ENCODE data around the gene EEF1AKMT1.

The EEF1AKMT1 gene

GRCh38 chr13:20773194-20774080 is at the start of gene EEF1AKMT1:
TSS of gene EEF1AKMT1 (minus strand) at chr13:20773961. CDS start at chr13:20757598, 16,363 bp downstream.
- peak within 1 kb of the TSS; percentile 88 for H3K4me2 ChIP-seq (ENCODE audit: low read length)
- H3K4me3 ChIP-seq (ENCODE audit: low read length): peak within 1 kb of the TSS; percentile 87
- no peaks in the 10 kb centered on the region for H4K20me1 ChIP-seq (ENCODE audit: control insufficient read depth, insufficient read depth, low read depth, low read length)
- H3K27me3 ChIP-seq (ENCODE audit: control insufficient read depth, low read length): no peaks in the 10 kb centered on the region
- H3K4me1 ChIP-seq (ENCODE audit: control insufficient read depth, low read length): peaks cover 26% of the 10 kb centered on the region
- peaks cover 22% of the 10 kb centered on the region for H3F3A ChIP-seq (ENCODE audit: control insufficient read depth, insufficient read depth)
- peaks cover 8% of the 10 kb centered on the region; the same call in 1 of the 2 replicates for H3K9me3 ChIP-seq (ENCODE audit: control insufficient read depth, insufficient read depth, low read length)
- TF ChIP-seq CTCF (IDR thresholded peaks at IDR 0.05; ENCODE audit: low read depth, low read length, poor library complexity, severe bottlenecking) (no peak), EZH2phosphoT487 (IDR thresholded peaks at IDR 0.05; ENCODE audit: borderline replicate concordance, low read length) (no peak)
- H3K9me2 ChIP-seq (replicated peaks; ENCODE audit: control insufficient read depth, low read length): no peaks in the 10 kb centered on the region
- peaks cover 45% of the 10 kb centered on the region for H3K36me3 ChIP-seq (ENCODE audit: control insufficient read depth, low read length)
- peak within 1 kb of the TSS; percentile 88 for H3K27ac ChIP-seq (ENCODE audit: low read depth, low read length)
- H3K79me2 ChIP-seq (ENCODE audit: control insufficient read depth, low read length): peaks cover 39% of the 10 kb centered on the region

GRCh38 chr13:20823071-20823470 is 49.3 kb upstream of the EEF1AKMT1 start:
- H4K20me1 ChIP-seq (ENCODE audit: control insufficient read depth, insufficient read depth, low read depth, low read length): no peaks in the 10 kb centered on the region
- H3F3A ChIP-seq (ENCODE audit: control insufficient read depth, insufficient read depth): peaks cover 3% of the 10 kb centered on the region; the same call in 1 of the 2 replicates
- H3K27ac ChIP-seq (ENCODE audit: low read depth, low read length): no peak overlapping the region
- no peak overlapping the region for H3K4me3 ChIP-seq (ENCODE audit: low read length)
- no peaks in the 10 kb centered on the region for H3K27me3 ChIP-seq (ENCODE audit: control insufficient read depth, low read length)
- H3K4me1 ChIP-seq (ENCODE audit: control insufficient read depth, low read length): no peaks in the 10 kb centered on the region
- H3K79me2 ChIP-seq (ENCODE audit: control insufficient read depth, low read length): peaks cover 3% of the 10 kb centered on the region; the same call in 1 of the 2 replicates
- H3K9me2 ChIP-seq (replicated peaks; ENCODE audit: control insufficient read depth, low read length): no peaks in the 10 kb centered on the region
- H3K36me3 ChIP-seq (ENCODE audit: control insufficient read depth, low read length): peaks cover 58% of the 10 kb centered on the region
- H3K9me3 ChIP-seq (ENCODE audit: control insufficient read depth, insufficient read depth, low read length): no peaks in the 10 kb centered on the region
- no peak for TF ChIP-seq CTCF (IDR thresholded peaks at IDR 0.05; ENCODE audit: low read depth, low read length, poor library complexity, severe bottlenecking)
- H3K4me2 ChIP-seq (ENCODE audit: low read length): no peak overlapping the region

- Histone ChIP-seq H3F3A (ENCODE audit: control insufficient read depth, insufficient read depth) (peaks cover 3% of the 10 kb centered on the region; the same call in 1 of the 2 replicates), H3K27ac (ENCODE audit: low read depth, low read length) (no peak overlapping the region), H3K36me3 (ENCODE audit: control insufficient read depth, low read length) (peaks cover 54% of the 10 kb centered on the region), H3K27me3 (ENCODE audit: control insufficient read depth, low read length) (no peaks in the 10 kb centered on the region), H3K4me1 (ENCODE audit: control insufficient read depth, low read length) (no peaks in the 10 kb centered on the region), H3K4me3 (ENCODE audit: low read length) (no peak overlapping the region), H3K4me2 (ENCODE audit: low read length) (no peak overlapping the region), H3K9me3 (ENCODE audit: control insufficient read depth, insufficient read depth, low read length) (no peaks in the 10 kb centered on the region), H3K9me2 (replicated peaks; ENCODE audit: control insufficient read depth, low read length) (no peaks in the 10 kb centered on the region), H3K79me2 (ENCODE audit: control insufficient read depth, low read length) (no peaks in the 10 kb centered on the region), H4K20me1 (ENCODE audit: control insufficient read depth, insufficient read depth, low read depth, low read length) (no peaks in the 10 kb centered on the region)
- TF ChIP-seq EZH2phosphoT487 (IDR thresholded peaks at IDR 0.05; ENCODE audit: borderline replicate concordance, low read length) (no peak), CTCF (IDR thresholded peaks at IDR 0.05; ENCODE audit: low read depth, low read length, poor library complexity, severe bottlenecking) (no peak)
Observed at GRCh38 chr13:20822406-20822805, 48.6 kb upstream of the EEF1AKMT1 start.
